ENCODE results near the gene GNGT2. TPM values are rescaled to one million over a fixed set of nuclear protein-coding genes. Genes with fewer than 3 reads are reported as not detected.
A peak's percentile ranks its signal among the peaks of the same experiment; 100 is the strongest.

The GNGT2 gene
- total and polyA plus RNA-seq, 8 donors = 2.5 to 4.8 (median 3.4) TPM

DNA sequence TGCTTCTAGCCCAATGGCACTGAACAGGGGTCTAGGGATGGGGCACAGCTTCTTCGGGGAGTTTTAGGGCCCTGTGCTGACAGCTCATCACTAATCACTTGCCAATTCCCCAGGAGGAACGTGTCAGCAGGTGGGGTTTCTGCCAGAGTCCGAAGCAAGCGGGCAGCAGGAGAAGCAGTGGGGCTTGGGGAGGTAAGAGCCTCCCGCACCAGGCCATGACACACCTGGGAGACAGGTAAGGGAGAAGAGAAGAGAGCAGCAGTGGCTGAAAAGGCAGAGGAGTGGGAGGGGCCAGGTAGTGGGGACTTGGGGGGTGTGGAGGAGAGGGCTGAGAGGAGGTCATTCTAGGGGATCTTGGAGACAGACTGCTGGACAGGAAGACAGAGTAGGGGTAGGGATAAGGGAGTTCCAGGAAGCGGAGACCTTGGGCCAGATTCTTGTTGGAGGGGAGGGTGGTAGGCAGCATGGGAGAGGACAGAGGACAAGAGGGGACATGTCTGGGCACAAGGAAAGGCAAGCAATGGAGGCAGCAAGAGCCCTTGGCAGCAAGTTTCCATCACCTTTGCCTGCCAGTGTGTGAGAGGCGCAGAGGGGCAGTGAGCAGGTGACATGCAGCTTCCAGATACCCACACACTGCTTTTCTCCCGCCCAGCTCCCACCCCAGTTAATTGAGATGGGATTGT, 15.3 kb upstream of the GNGT2 start:
- ATAC-seq = no peak
- Histone ChIP-seq H3K4me1 (peaks cover 9 to 46% of the 10 kb centered on the region in 2 donors), H3K4me3 (no peak overlapping the region), H3K36me3 (no peaks in the 10 kb centered on the region), H3K9me3 (no peaks in the 10 kb centered on the region), H3K27me3 (peaks cover 37 to 85% of the 10 kb centered on the region in 2 donors), H3K27ac (no peak overlapping the region)
- intact Hi-C loops (cut with DNase I) = no loop called here
- TF ChIP-seq, protein P1, sequence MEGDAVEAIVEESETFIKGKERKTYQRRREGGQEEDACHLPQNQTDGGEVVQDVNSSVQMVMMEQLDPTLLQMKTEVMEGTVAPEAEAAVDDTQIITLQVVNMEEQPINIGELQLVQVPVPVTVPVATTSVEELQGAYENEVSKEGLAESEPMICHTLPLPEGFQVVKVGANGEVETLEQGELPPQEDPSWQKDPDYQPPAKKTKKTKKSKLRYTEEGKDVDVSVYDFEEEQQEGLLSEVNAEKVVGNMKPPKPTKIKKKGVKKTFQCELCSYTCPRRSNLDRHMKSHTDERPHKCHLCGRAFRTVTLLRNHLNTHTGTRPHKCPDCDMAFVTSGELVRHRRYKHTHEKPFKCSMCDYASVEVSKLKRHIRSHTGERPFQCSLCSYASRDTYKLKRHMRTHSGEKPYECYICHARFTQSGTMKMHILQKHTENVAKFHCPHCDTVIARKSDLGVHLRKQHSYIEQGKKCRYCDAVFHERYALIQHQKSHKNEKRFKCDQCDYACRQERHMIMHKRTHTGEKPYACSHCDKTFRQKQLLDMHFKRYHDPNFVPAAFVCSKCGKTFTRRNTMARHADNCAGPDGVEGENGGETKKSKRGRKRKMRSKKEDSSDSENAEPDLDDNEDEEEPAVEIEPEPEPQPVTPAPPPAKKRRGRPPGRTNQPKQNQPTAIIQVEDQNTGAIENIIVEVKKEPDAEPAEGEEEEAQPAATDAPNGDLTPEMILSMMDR (IDR thresholded peaks at IDR 0.05) = no peak
- DNase-seq = no peak

DNA sequence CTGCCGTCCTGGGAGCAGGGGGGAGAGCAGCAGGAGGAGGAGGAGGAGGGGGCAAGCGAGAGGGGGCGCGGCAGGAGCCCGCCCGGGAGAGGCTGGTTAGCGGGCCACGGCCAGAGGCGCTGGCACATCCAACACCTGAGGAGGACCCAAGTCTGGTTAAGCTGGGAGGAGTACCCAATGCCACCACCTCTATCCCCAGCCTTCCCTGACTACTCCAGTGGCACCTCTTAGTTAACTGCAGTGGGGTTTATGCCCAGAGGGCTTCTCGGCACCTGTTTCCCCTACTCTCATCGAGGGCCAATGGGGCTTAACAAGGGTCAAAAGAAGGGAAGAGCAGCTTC, 14.6 kb upstream of the GNGT2 start:
- intact Hi-C loops (cut with DNase I) = loop anchor here in 1 of 2 donors (5.0 kb wide), 1 partner anchor 43 kb away; no protein-coding TSS in a partner anchor
- no peak overlapping the region for H3K27ac ChIP-seq
- DNase-seq (no peak), ATAC-seq (no peak)
- TF ChIP-seq, protein P1 (IDR thresholded peaks at IDR 0.05) = no peak
- H3K4me3 ChIP-seq = peak overlapping the region in 1 of 2 donors; percentile 30
- peaks cover 33 to 83% of the 10 kb centered on the region in 2 donors for H3K27me3 ChIP-seq
- no peaks in the 10 kb centered on the region for H3K9me3 ChIP-seq
- peaks cover 0 to 6% of the 10 kb centered on the region in 2 donors for H3K36me3 ChIP-seq
- H3K4me1 ChIP-seq = peaks cover 4 to 46% of the 10 kb centered on the region in 2 donors

DNA sequence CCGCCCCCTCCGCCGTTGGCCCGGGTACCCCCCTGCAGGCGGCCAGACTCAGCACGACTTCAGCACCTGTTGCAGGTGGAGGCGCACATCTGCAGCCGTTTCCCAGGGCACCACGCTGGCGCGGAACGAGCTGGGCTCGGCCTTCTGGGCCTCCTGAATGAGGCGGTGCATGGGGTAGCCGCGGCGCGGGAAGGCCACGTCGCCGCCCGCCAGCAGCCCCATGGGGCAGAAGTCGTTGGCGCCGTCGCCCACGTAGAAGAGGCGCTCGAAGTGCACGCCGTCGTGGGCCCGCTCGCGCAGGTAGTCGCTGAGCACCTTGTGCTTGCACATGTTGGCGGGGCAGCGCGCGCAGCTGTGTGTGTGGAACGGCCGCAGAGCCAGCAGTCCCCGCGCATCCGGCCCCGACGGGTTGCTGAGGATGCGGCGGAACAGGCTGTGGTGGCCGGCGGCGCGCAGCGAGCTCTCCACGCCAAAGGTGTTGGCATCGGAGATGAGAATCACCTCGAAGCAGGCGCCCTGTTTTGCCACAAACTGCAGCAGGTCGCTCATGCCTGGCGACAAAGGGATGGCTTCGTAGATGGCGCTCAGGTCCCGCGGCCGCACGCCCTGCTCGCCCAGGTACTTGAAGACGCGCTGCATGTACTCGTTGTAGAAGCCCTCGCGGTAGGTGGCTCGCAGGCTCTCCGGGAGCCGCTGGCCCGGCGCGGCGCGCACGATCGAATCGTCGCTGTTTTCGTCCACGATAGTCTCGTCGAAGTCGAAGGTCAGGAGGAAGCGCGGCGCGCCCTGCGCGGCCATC, 14.0 kb upstream of the GNGT2 start:
- Histone ChIP-seq H3K4me1 (peaks cover 0 to 46% of the 10 kb centered on the region in 2 donors), H3K9me3 (no peaks in the 10 kb centered on the region), H3K36me3 (peaks cover 0 to 8% of the 10 kb centered on the region in 2 donors), H3K27ac (no peak overlapping the region), H3K4me3 (peak overlapping the region in 1 of 2 donors; percentile 30), H3K27me3 (peaks cover 28 to 83% of the 10 kb centered on the region in 2 donors)
- intact Hi-C loops (cut with DNase I) = loop anchor here in 1 of 2 donors (5.0 kb wide), 1 partner anchor 42 kb away; no protein-coding TSS in a partner anchor
- ATAC-seq = peak; percentile 28
- peak in 2 of 4 donors; percentile 35 to 90 for DNase-seq
- TF ChIP-seq, protein P1 (IDR thresholded peaks at IDR 0.05) = no peak

DNA sequence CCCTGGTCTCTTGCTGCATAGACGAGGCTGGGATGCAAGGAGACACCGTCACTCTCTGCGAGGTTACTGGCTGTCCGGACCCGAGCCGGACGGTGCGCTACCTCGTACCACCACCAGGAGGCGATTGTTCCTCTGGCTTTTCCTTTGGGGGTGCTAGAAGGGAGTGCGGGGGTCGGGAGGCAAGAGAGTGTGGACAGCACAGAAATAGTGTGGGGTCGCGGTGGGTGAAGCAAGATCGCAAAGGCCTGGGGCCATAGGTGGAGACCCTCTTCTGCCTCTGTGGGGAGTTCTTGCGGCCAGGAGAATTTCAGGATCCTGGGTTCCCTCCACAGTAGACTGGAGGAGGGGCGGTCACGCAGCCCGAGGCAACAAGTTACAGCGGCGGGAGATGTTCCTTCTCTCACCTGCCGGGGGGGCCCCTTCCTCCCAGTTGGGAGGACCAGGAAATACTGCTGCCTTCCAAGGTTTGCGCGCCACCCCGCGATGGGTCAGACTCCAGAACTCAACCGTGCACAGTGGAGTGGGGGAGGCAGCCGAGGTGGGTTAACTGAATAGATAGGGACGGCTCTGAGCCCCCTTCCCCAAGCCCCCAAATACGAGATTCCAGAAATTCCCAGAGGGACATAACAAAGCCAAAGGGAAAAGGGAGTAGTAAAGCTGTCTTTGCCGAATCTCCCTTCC, 13.3 kb upstream of the GNGT2 start:
- H3K9me3 ChIP-seq = no peaks in the 10 kb centered on the region
- no peak overlapping the region for H3K27ac ChIP-seq
- TF ChIP-seq, protein P1 (IDR thresholded peaks at IDR 0.05) = peak; percentile 83 to 91
- peaks cover 27 to 85% of the 10 kb centered on the region in 2 donors for H3K27me3 ChIP-seq
- peak in 3 of 4 donors; percentile 32 to 91 (median 55) for DNase-seq
- peak overlapping the region in 1 of 2 donors; percentile 30 for H3K4me3 ChIP-seq
- peaks cover 0 to 52% of the 10 kb centered on the region in 2 donors for H3K4me1 ChIP-seq
- intact Hi-C loops (cut with DNase I) = loop anchor here in 1 of 2 donors (5.0 kb wide), 1 partner anchor 41 kb away; no protein-coding TSS in a partner anchor
- peak; percentile 56 for ATAC-seq
- peaks cover 0 to 8% of the 10 kb centered on the region in 2 donors for H3K36me3 ChIP-seq
